Measurements from ENCODE around the gene VILL.
"Not testable (repeated sequence)": the region's sequence is repeated elsewhere in the genome, so short reads cannot be mapped to it uniquely, and the experiment has no call there.

The VILL gene

GRCh38 chr3:38046821-38047220 is 56.2 kb downstream of the VILL start:
- in situ Hi-C loops (cut with HindIII; ENCODE audit: low pct_ligation_motif_present, low pct_unique_long_range_greater_than_20kb, low sequenced_read_pairs), result no loop called here
- DNase-seq, result no peak

- in situ Hi-C loops (cut with HindIII; ENCODE audit: low pct_ligation_motif_present, low pct_unique_long_range_greater_than_20kb, low sequenced_read_pairs), result no loop called here
- no peak for DNase-seq
Observed at GRCh38 chr3:38047896-38048295, 57.3 kb downstream of the VILL start.

GRCh38 chr3:38049358-38050126 is 59.0 kb downstream of the VILL start:
- in situ Hi-C loops (cut with HindIII; ENCODE audit: low pct_ligation_motif_present, low pct_unique_long_range_greater_than_20kb, low sequenced_read_pairs), result no loop called here
- DNase-seq, result no peak

- in situ Hi-C loops (cut with HindIII; ENCODE audit: low pct_ligation_motif_present, low pct_unique_long_range_greater_than_20kb, low sequenced_read_pairs), result no loop called here
- DNase-seq, result no peak
Observed at GRCh38 chr3:38051131-38051530, 60.5 kb downstream of the VILL start.

- DNase-seq; in situ Hi-C loops (cut with HindIII; ENCODE audit: low pct_ligation_motif_present, low pct_unique_long_range_greater_than_20kb, low sequenced_read_pairs): not testable (repeated sequence)
Observed at GRCh38 chr3:38053286-38053685, 62.7 kb downstream of the VILL start.

GRCh38 chr3:38053813-38054498 is 63.4 kb downstream of the VILL start:
- in situ Hi-C loops (cut with HindIII; ENCODE audit: low pct_ligation_motif_present, low pct_unique_long_range_greater_than_20kb, low sequenced_read_pairs); DNase-seq: not testable (repeated sequence)

GRCh38 chr3:38054499-38055001 is 64.0 kb downstream of the VILL start:
- DNase-seq, result no peak
- in situ Hi-C loops (cut with HindIII; ENCODE audit: low pct_ligation_motif_present, low pct_unique_long_range_greater_than_20kb, low sequenced_read_pairs), result no loop called here
